Stomach (tissue), 4 donors: Measurements from ENCODE around the gene GCN1.

Source experiments
- CTCF ChIP-seq, 7 experiments: fragments of 450-650 bp in 4 of 7; fragments of 200-600 bp in 3 of 7; sonication (generic) in 3 of 7; IDR thresholded peaks; one replicate each; pipeline ENCODE4 v1.5.1; 2016 to 2019; ENCODE audit warnings: antibody characterized with exemption in 7 of 7, control low read depth in 2 of 7, mild to moderate bottlenecking in 1 of 7
- POLR2A ChIP-seq, 4 donors: fragments of 450-650 bp; IDR thresholded peaks; one replicate each; pipeline ENCODE4 v1.6.1; 2016; ENCODE audit warnings: antibody characterized with exemption in 4 of 4, control low read depth in 2 of 4, mild to moderate bottlenecking in 1 of 4, moderate library complexity in 1 of 4

- TF ChIP-seq POLR2A (IDR thresholded peaks at IDR 0.05), result no peak
- TF ChIP-seq CTCF (IDR thresholded peaks at IDR 0.05), result no peak
Measured at GRCh38 chr12:120098756-120099470, 95.6 kb downstream of the GCN1 start.
